Measurements from ENCODE around the gene SPEN. TPM values are rescaled to one million over a fixed set of nuclear protein-coding genes. Genes with fewer than 3 reads are reported as not detected.
"Not testable (repeated sequence)": the region's sequence is repeated elsewhere in the genome, so short reads cannot be mapped to it uniquely, and the experiment has no call there.

SPEN gene
- total RNA-seq, 3 donors from 2014 or later: 80.4 to 85.2 (median 82.1) TPM

- Mint-ChIP-seq H3K9me3 (no peaks in the 10 kb centered on the region), H3K4me3 (no peak overlapping the region), H3K27me3 (ENCODE audit: low read depth) (no peaks in the 10 kb centered on the region), H3K4me1 (ENCODE audit: low read depth) (peaks cover 21% of the 10 kb centered on the region), H3K36me3 (ENCODE audit: insufficient read depth) (no peaks in the 10 kb centered on the region)
- ATAC-seq: no peak
- no peak for DNase-seq
Measured at GRCh38 chr1:15843826-15844572, 3.5 kb upstream of the SPEN start.

- H3K36me3 Mint-ChIP-seq (ENCODE audit: insufficient read depth); H3K27me3 Mint-ChIP-seq (ENCODE audit: low read depth); H3K9me3 Mint-ChIP-seq; ATAC-seq; DNase-seq: not testable (repeated sequence)
- H3K4me3 Mint-ChIP-seq: peak overlapping the region; percentile 51
- H3K4me1 Mint-ChIP-seq (ENCODE audit: low read depth): peaks cover 33% of the 10 kb centered on the region
Measured at GRCh38 chr1:15846056-15846455, 1.5 kb upstream of the SPEN start.

DNA sequence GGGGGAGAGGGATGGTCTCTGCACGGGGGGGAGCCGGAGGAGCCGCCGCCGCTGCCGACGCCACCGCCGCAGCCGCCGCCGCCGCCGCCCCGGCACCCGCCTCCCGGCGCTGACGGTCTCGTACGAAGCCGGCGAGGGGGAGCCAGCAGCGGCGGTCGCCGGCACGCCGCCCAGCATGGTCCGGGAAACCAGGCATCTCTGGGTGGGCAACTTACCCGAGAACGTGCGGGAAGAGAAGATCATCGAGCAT lies 311 bp downstream of the SPEN start:
- peaks cover 50% of the 10 kb centered on the region for H3K4me1 Mint-ChIP-seq (ENCODE audit: low read depth)
- H3K27me3 Mint-ChIP-seq (ENCODE audit: low read depth): no peaks in the 10 kb centered on the region
- H3K9me3 Mint-ChIP-seq: no peaks in the 10 kb centered on the region
- no peak for ATAC-seq
- DNase-seq: no peak
- H3K36me3 Mint-ChIP-seq (ENCODE audit: insufficient read depth): peaks cover 4% of the 10 kb centered on the region
- peak overlapping the region; percentile 89 for H3K4me3 Mint-ChIP-seq

DNA sequence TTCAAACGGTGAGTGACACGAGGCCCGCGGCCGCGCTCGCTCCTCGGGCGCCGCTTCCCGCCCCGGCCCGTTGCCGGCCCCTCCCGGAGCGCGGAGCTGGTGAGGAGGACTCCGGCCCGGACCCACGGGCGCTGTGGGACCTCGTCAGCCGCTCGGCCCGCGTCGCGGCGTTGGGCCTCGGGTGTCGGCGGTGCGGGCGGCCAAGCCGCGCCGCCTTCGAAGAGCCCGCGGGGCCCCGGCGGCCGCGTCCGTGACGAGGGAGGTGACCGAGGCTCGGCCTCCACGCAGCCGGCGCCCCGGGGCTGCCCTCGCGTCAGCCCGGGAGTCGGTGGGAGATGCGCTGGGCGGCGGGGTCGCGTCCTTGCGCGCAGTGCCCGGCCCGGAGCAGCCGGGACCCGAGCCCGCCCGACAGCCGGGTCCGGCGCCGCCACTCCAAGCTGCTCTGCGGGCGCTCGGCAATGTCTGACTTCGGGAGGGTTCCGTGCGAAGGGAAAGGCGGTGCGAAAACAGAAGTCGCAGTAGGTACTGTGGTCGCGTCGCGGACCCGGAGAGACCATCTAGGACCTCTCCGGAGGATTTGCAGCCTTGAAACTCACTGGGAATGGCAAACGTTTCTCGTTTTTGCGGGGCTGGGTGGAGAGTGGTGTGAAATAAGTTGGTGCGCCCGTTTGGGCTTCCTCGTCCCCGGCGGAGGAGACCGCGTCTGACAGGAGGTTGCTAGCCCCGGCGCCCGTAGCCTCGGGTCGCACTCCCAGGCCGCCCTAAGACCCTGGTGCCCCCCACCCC lies 829 bp downstream of the SPEN start:
- Mint-ChIP-seq H3K36me3 (ENCODE audit: insufficient read depth) (peaks cover 4% of the 10 kb centered on the region), H3K4me3 (peak overlapping the region; percentile 98), H3K9me3 (no peaks in the 10 kb centered on the region), H3K4me1 (ENCODE audit: low read depth) (peaks cover 50% of the 10 kb centered on the region), H3K27me3 (ENCODE audit: low read depth) (no peaks in the 10 kb centered on the region)
- ATAC-seq (peak; percentile 21 to 23), DNase-seq (peak; percentile 21)

GRCh38 chr1:15848929-15849774 lies 1.6 kb downstream of the SPEN start:
- peak overlapping the region; percentile 98 for H3K4me3 Mint-ChIP-seq
- H3K4me1 Mint-ChIP-seq (ENCODE audit: low read depth): peaks cover 45% of the 10 kb centered on the region
- ATAC-seq (peak in 1 of 2 donors; percentile 6), DNase-seq (peak; percentile 62)
- H3K9me3 Mint-ChIP-seq: no peaks in the 10 kb centered on the region
- H3K36me3 Mint-ChIP-seq (ENCODE audit: insufficient read depth): peaks cover 4% of the 10 kb centered on the region
- H3K27me3 Mint-ChIP-seq (ENCODE audit: low read depth): no peaks in the 10 kb centered on the region

DNA sequence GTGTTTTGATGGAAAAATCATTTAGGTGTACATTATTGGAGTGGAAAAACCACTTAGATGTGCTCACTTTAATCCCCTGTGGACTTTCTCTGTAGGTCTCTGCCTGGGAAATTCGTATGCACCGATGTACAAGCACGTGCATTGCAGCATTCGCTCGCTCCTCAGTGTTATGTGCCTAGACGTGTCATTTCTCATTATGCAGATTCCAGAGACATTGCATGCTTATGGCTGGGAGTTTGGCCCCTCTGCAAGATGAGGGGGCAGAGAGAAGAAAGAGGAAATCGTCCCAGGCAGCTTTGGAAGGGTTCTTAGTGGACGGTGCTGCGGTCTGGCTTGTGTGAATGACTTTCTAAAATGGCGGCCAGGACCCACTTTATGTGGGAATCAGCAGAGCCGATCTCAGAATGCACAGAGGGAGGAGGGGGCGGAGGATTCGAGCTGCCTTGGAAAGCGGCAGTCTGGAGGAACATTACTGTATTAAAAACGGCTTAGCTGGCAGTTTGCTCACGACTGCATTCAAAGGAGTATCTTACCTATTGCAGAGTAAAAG lies 2.3 kb downstream of the SPEN start:
- Mint-ChIP-seq H3K4me1 (ENCODE audit: low read depth) (peaks cover 46% of the 10 kb centered on the region), H3K9me3 (no peaks in the 10 kb centered on the region), H3K27me3 (ENCODE audit: low read depth) (no peaks in the 10 kb centered on the region), H3K36me3 (ENCODE audit: insufficient read depth) (peaks cover 6% of the 10 kb centered on the region), H3K4me3 (peak overlapping the region; percentile 98)
- no peak for ATAC-seq
- peak; percentile 10 for DNase-seq

DNA sequence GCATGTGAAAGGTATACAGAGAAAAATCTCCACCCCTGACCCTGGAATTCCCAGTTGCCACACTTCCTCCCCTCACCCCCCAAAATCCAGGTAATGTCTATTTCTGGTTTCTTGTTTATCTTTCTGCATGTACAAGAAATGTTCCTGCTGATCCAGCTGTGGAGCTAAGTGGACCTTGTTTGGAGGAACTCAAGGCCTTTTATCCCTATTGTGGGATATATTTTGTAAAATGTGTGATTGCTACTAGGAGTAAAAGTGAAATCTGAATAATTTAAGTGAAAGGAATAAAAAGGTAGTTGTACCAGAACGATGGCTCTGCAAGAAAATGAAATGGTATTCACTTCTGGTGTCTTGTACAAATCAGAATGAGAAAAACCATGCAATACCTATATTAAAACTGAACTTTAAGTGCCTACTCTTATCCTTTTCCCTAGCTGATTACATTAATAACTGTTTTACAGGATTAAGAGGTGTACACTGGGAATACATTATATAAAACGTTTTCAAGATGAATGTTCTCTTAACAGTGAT lies 3.0 kb downstream of the SPEN start:
- Mint-ChIP-seq H3K36me3 (ENCODE audit: insufficient read depth) (peaks cover 6% of the 10 kb centered on the region), H3K9me3 (no peaks in the 10 kb centered on the region), H3K27me3 (ENCODE audit: low read depth) (no peaks in the 10 kb centered on the region), H3K4me1 (ENCODE audit: low read depth) (peaks cover 46% of the 10 kb centered on the region), H3K4me3 (peak overlapping the region; percentile 98)
- no peak for ATAC-seq
- no peak for DNase-seq

DNA sequence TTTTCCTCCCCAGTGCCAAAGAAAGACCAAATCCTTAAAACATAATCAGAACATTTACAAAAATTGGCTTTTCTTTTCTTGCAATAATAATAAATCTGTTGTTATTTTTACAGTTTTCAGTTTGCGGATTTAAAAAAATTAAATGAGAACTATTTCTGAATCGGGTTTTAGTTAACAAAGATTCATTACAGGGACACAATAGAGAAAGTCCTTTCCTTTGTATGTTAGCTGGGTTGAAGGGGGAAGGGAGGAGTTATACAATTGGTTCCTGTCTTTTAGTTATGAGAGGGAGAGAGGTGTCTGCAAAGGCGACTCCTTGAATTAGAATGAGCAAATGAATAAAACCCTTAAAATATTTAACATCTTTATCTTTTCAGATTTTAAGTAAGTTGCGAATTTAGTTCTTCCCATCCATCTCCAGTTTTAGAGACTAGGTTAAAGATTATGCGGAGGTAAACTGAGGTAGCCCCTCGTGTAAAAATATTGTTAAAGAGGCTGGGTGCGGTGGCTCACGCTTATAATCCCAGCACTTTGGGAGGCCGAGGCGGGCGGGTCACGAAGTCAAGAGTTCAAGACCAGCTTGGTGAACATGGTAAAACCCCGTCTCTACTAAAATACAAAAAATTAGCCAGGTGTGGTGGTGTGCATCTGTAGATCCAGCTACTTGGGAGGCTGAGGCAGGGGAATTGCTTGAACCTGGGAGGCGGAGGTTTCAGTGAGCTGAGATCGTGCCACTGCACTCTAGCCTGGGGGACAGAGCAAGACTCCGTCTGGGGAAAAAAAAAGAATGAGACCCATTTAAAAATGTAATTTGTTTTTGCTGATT lies 3.9 kb downstream of the SPEN start:
- ATAC-seq: no peak
- DNase-seq: no peak
- Mint-ChIP-seq H3K4me3 (peak overlapping the region; percentile 11), H3K9me3 (no peaks in the 10 kb centered on the region), H3K4me1 (ENCODE audit: low read depth) (peaks cover 41% of the 10 kb centered on the region), H3K27me3 (ENCODE audit: low read depth) (no peaks in the 10 kb centered on the region), H3K36me3 (ENCODE audit: insufficient read depth) (peaks cover 6% of the 10 kb centered on the region)

DNA sequence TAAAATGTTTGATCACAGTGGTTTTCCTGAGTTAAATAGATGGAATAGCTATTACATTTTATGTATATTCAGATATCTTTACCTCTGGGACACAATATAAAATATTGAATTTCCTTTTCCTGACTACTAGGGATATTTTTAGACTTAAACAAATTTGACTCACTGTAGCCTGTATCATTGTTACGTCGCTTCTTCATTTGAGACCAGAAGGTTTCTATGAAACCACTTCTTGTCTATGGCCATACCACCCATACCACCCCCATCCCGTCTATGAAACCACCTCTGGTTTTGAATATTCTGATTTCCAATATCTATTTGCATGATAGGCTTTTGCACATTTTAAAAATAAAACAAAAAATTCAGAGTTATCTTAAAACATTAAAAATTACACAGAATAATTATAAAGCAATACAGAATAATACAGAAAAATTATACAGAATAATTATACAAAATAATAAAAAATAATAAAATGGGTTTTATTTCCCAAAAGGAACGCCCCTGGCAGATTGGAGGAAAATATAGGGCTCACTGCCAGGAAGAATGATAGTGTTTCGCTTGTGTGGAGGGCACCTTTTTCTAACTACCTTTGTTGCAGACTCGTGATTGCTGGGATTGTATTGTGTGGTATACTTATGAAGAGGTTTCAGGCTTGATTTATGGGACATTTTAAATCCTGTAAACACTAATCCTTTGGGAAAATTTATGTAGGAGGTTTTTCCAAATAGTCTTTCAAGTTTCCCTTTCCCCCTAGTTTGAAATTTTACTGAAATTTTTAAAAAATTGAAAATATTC lies 4.7 kb downstream of the SPEN start:
- peaks cover 45% of the 10 kb centered on the region for H3K4me1 Mint-ChIP-seq (ENCODE audit: low read depth)
- DNase-seq (no peak), ATAC-seq (no peak)
- no peaks in the 10 kb centered on the region for H3K9me3 Mint-ChIP-seq
- H3K27me3 Mint-ChIP-seq (ENCODE audit: low read depth): no peaks in the 10 kb centered on the region
- peak overlapping the region; percentile 43 for H3K4me3 Mint-ChIP-seq
- peaks cover 6% of the 10 kb centered on the region for H3K36me3 Mint-ChIP-seq (ENCODE audit: insufficient read depth)

- DNase-seq (no peak), ATAC-seq (no peak)
- Mint-ChIP-seq H3K27me3 (ENCODE audit: low read depth) (no peaks in the 10 kb centered on the region), H3K4me3 (no peak overlapping the region), H3K4me1 (ENCODE audit: low read depth) (peaks cover 45% of the 10 kb centered on the region), H3K9me3 (no peaks in the 10 kb centered on the region), H3K36me3 (ENCODE audit: insufficient read depth) (peaks cover 6% of the 10 kb centered on the region)
Measured at GRCh38 chr1:15852828-15853302, 5.4 kb downstream of the SPEN start.

DNA sequence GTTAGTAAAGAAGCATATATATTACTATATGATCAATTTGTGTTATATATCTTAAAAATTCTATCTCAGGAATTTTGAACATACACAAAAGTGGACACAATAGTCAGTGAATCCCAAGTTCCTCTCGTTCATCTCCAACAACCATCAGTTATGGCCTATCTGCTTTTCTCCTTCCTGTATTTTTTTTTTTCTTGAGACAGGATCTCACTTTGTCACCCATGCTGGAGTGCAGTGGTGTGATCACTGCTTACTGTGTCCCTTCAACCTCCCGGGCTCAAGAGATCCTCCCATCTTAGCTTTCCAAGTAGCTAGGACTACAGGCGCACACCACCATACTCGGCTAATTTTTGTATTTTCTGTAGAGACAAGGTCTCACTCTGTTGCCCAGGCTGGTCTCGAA lies 9.4 kb downstream of the SPEN start:
- Mint-ChIP-seq H3K36me3 (ENCODE audit: insufficient read depth) (peaks cover 2% of the 10 kb centered on the region), H3K9me3 (no peaks in the 10 kb centered on the region), H3K4me3 (no peak overlapping the region), H3K27me3 (ENCODE audit: low read depth) (no peaks in the 10 kb centered on the region), H3K4me1 (ENCODE audit: low read depth) (peaks cover 34% of the 10 kb centered on the region)
- ATAC-seq (no peak), DNase-seq (no peak)

- H3K4me3 Mint-ChIP-seq: no peak overlapping the region
- no peaks in the 10 kb centered on the region for H3K9me3 Mint-ChIP-seq
- H3K4me1 Mint-ChIP-seq (ENCODE audit: low read depth): peaks cover 32% of the 10 kb centered on the region
- ATAC-seq: no peak
- no peak for DNase-seq
- no peaks in the 10 kb centered on the region for H3K27me3 Mint-ChIP-seq (ENCODE audit: low read depth)
- peaks cover 2% of the 10 kb centered on the region for H3K36me3 Mint-ChIP-seq (ENCODE audit: insufficient read depth)
Measured at GRCh38 chr1:15858069-15858670, 10.7 kb downstream of the SPEN start.

All from activated T-cell treated with anti-CD3 and anti-CD28 coated beads, Interleukin-2, amount 50 U/mL, for 4 hours (primary cell).